Stimulated activated CD8-positive, alpha-beta memory T cell treated with anti-CD3 and anti-CD28 coated beads, Interleukin-12 subunit alpha, Interleukin-12 subunit beta, amount 100 ng/mL, for 24 hours (primary cell): ENCODE measurements around the gene S100A6.
"Not testable (repeated sequence)": the region's sequence is repeated elsewhere in the genome, so short reads cannot be mapped to it uniquely, and the experiment has no call there.

ENCODE experiments used
- DNase-seq: peaks from one replicate; pipeline ENCODE4 v3.0.0-alpha.2; 2020; ENCODE audit errors: extremely low read depth

S100A6 gene

DNA sequence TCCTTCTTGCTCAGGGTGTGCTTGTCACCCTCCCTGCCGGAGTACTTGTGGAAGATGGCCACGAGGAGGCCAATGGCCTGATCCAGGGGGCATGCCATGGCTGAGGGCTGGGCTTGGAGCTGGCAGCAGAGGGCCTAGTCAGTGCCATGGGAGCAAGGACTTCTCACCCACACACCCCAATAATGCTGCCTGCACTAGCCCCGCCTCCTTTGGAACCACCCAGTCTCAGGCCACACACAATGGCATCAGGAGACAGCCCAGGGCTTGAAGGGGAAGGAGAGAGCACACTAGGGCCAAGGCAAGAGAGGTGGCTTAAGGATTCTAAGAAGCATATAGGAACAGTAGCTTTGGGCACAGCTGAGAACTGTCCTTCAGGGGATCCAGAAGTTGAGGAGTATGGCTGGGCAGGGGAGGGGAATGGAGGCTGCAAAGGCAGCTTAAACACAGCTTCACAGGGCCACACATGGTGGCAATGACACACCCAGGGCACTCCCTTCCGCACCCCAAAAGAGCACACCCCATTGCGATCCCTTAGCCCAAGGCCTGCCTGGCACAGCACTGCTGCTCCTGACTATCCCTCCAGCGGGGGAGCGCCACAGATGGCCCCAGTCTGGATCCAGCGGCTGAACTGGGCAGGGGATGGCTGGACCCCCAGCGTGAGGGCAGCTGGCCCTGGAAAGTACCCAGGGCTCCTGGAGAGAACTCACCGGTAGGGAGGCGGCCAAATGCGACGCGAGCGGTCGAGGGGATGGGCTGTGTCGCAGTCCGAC, at the start of gene S100A6:
Gene S100A6, minus strand, starts transcription at position 750 of the 770 bp plus-strand sequence. Its CDS starts 652 bp downstream, at position 98.
- no peak for DNase-seq

DNA sequence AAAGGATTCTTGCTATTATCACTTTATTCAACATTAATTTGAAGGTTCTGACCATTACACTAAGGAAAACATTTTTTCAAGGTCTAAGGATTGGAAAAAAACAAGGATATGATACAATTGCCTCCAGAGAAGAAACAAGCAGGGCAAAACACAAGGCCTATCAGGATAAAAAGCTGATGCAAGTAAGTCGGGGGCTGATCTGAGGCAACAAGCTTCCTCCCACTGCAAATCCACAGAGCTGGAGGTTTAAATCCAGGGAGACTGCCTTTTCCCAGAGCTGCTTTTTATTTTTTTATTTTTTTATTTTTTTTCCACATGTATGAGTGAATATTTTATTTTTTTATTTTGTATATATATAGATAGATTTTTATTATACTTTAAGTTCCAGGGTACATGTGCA, 49.2 kb upstream of the S100A6 start:
- DNase-seq, result no peak

DNA sequence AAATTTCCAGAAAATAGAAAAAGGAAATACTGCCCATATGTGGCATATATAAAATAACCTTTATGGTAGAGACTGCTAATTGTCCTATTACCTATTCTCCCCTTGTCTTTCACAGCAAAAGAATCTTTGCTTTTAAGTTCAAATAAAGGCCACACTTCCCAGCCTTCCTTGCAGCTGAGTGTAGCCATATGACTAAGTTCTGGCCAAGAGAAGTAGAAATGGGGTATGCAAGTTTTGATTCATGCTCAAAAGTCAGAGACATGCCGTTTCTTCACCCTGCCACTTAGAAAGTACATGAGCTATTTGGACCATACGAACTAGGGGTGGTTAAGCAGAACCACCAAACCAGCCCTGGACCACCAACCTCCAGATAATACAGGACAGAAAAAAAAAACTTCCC, 48.2 kb upstream of the S100A6 start:
- DNase-seq, result no peak

GRCh38 chr1:153583514-153583913, 47.7 kb upstream of the S100A6 start:
- DNase-seq, result not testable (repeated sequence)

DNA sequence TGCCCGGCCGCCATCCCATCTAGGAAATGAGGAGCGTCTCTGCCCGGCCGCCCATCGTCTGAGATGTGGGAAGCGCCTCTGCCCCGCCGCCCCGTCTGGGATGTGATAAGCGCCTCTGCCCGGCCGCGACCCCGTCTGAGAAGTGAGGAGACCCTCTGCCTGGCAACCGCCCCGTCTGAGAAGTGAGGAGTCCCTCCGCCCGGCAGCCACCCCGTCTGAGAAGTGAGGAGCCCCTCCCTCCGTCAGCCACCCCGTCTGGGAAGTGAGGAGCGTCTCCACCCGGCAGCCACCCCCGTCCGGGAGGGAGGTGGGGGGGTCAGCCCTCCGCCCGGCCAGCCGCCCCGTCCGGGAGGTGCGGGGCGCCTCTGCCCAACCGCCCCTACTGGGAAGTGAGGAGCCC, 47.0 kb upstream of the S100A6 start:
- not testable (repeated sequence) for DNase-seq

DNA sequence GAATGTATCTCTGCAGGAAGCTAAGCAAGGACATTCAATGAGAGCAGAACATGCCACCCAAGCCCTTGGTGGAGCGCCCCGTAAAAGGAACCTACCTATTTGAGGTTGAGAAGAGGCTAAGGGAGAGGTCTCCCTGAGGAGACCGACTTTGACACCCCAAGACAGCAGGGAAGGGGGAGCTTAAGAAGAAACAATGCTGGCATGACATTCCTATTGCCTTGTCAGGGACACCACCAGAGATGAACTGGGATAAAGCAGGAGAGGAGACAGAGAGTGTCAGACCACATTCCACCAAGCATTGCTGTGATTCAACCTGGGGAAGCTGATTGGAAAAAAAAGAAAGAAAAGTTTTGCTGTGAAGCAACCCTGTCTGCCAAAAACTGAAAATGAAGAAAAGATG, 43.1 kb upstream of the S100A6 start:
- no peak for DNase-seq

DNA sequence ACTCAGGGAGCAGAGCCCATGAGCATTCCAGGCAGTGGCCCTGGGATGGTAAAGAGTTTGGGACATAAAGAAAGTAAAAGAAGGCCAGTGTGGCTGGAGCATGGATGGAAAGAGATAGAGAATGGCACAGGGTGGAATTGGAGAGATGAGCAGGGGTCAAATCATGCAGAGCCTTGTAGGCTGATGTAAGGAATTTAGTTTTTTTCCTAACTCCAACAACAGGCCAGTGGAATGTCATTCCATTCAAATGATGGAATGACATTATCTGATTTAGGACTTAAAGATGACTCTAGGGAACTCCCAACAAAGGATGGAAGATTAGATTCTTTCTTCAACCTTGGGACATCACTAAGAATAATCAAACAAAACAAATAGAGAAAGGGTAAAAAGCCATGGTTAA, 42.7 kb upstream of the S100A6 start:
- no peak for DNase-seq

DNA sequence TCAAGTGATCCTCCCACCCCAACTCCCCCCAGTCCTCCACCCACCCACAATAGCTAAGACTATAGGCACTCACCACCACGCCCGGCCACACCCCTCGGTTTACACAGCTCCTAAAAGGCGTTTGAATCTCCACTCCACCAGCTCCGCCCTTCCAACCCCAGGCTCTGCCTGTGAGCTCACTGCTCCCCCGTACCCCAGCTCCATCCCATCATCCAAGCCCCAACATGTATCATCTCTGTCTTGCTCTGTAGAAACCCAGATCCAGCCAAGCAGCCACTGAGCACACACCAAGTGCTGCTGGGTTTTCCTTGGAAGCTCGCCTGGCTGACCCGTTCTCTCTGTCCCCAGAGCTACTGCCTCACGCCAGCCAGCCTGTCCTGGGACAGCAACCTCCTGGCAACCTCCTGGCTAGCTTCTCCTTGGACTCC, 41.8 kb upstream of the S100A6 start:
- DNase-seq, result no peak

GRCh38 chr1:153577138-153577537, 41.3 kb upstream of the S100A6 start:
- DNase-seq, result no peak

GRCh38 chr1:153575497-153575896, 39.7 kb upstream of the S100A6 start:
- not testable (repeated sequence) for DNase-seq

- DNase-seq, result not testable (repeated sequence)
These were observed 39.3 kb upstream of the S100A6 start for GRCh38 chr1:153575081-153575491.

- no peak for DNase-seq
These were observed 37.6 kb upstream of the S100A6 start for GRCh38 chr1:153573351-153573750.

GRCh38 chr1:153572569-153573015, 36.8 kb upstream of the S100A6 start:
- DNase-seq, result no peak

GRCh38 chr1:153571706-153572105, 35.9 kb upstream of the S100A6 start:
- no peak for DNase-seq

GRCh38 chr1:153570874-153571273, 35.1 kb upstream of the S100A6 start:
- DNase-seq, result no peak

DNA sequence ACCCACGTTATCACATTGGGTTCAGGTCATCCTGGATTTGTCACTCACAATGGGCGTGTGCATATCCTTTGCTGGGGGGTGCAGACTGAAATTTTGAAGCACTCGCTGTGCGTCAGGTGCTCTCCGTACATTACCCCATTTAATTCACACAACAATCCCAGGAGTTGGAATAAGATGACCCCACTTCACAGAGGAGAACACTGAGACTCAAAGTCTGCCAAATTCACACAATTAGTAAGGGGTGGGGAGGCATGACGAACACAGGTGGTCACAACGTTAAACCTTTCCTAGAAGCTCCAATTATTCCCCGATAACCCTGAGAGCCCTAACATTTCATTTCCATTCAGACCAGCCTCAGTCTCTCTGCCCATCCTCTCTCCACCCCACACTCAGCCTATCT, 33.7 kb upstream of the S100A6 start:
- DNase-seq, result no peak

DNA sequence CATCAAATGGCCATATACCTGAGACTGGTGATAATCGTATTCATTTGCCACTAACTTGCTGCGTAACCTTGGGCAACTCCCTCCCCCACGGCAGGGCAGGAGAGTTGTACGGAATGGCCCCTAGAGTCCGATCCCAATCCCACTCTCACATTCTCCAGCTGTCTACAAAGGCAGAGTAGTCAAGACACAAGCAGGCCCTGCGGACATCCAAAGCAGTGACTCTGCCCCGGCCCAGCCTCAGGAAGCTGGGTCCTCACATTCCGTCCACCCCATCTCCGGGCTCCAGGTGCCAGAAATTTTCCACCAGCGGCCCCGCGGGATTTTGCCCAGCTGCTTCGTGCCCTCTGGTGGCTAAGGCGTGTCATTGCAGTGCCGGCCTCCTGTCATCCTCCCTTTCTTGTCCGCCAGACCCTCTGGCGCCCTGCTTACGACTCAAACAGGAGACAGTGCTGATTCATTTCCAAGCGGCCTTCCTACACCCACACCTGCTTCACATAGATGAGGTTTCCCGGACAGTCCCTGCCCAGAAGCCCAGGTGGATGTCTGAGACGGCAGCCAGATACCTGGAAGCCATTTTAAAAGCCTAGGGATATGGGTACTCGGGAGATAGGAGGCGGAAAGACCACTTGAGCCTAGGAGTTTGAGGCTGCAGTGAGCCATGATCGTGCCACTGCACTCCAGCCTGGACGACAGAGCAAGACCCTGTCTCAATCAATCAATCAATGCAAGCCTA, 32.7 kb upstream of the S100A6 start:
- DNase-seq, result no peak

- DNase-seq, result no peak
These were observed 32.0 kb upstream of the S100A6 start for GRCh38 chr1:153567621-153568366.

GRCh38 chr1:153566414-153567371, 30.9 kb upstream of the S100A6 start:
- DNase-seq, result peak; percentile 63

GRCh38 chr1:153565529-153566374, 30.0 kb upstream of the S100A6 start, which contains the start of gene S100A2:
S100A2 (minus strand) TSS chr1:153565844; CDS start chr1:153563877, 1,967 bp downstream.
- DNase-seq, result no peak
